ENCODE measurements around the gene DTX3L.
"Not testable (repeated sequence)": the region's sequence is repeated elsewhere in the genome, so short reads cannot be mapped to it uniquely, and the experiment has no call there.

DTX3L gene

GRCh38 chr3:122560680-122561079, 3.5 kb upstream of the DTX3L start:
- in situ Hi-C loops (cut with HindIII; ENCODE audit: low sequenced_read_pairs): no loop called here

DNA sequence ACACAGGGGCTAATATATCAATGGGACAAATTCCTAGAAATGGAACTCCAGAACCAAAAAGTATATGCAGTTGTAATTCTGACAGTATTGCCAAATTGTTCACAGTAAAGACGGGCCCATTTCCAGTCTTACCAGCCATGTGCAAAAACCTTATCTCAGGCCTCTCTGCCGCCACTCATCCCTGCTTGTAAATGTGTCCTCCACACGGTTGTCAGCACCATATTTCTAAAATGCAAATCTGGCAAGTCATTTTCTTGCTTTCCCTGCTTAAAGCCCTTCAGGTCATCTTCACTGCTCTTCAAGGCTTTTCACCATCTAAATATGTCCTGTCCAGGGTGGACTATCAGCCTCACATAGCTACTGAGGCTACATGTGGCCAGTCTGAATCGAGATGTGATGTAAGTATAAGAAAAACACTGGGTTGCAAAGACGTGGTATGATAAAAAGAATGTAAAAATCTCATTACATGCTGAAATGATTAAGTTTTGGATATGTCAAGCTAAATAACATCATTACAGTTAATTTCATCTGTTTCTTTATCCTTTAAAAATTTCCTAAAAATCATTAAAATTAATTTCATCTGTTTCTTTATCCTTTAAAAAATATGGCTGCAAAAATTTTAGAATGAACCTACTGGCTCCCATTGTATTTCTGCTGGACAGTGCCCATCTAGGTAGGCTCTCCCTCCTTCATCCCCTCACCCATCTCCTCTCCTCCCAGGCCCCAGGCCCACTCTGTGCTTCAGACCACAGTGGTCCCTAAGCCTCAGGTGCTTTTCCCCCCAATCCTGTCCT, 1.0 kb upstream of the DTX3L start:
- in situ Hi-C loops (cut with HindIII; ENCODE audit: low sequenced_read_pairs): no loop called here

DNA sequence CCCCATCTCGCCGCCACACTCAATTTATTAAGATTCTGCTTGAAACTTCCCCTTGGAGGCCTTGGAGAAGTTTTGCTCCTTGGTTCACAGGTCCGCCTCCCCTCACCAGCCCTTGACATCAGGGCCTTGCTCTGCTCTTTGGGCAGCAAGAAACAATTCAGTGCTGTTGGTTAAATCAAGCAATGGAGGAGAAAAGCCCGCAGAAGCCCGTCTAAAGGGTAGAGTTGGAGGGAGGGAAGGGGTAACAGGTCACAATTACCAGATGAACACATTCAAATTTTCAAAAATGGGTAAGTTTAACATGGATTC, 467 bp upstream of the DTX3L start:
- in situ Hi-C loops (cut with HindIII; ENCODE audit: low sequenced_read_pairs): no loop called here

DNA sequence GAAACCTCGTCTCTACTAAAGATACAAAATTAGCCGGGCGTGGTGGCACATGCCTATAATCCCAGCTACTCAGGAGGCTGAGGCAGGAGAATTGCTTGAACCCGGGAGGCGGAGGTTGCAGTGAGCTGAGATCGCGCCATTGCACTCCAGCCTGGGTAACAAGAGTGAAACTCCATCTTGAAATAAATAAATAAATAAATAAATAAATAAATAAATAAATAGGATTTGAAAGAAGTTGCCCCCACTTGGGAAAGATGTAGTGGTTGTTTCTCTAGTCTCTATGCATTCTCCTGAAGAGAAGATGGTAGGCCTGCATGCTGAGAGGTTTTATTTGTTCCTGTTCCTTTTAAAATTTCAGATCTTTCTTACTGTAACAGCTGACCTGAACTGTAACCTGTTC, 4.0 kb downstream of the DTX3L start:
- in situ Hi-C loops (cut with HindIII; ENCODE audit: low sequenced_read_pairs): not testable (repeated sequence)

- in situ Hi-C loops (cut with HindIII; ENCODE audit: low sequenced_read_pairs): no loop called here
These were observed 4.6 kb downstream of the DTX3L start for GRCh38 chr3:122568755-122569154.

- in situ Hi-C loops (cut with HindIII; ENCODE audit: low sequenced_read_pairs): no loop called here
These were observed 8.8 kb downstream of the DTX3L start for GRCh38 chr3:122572940-122573412.

DNA sequence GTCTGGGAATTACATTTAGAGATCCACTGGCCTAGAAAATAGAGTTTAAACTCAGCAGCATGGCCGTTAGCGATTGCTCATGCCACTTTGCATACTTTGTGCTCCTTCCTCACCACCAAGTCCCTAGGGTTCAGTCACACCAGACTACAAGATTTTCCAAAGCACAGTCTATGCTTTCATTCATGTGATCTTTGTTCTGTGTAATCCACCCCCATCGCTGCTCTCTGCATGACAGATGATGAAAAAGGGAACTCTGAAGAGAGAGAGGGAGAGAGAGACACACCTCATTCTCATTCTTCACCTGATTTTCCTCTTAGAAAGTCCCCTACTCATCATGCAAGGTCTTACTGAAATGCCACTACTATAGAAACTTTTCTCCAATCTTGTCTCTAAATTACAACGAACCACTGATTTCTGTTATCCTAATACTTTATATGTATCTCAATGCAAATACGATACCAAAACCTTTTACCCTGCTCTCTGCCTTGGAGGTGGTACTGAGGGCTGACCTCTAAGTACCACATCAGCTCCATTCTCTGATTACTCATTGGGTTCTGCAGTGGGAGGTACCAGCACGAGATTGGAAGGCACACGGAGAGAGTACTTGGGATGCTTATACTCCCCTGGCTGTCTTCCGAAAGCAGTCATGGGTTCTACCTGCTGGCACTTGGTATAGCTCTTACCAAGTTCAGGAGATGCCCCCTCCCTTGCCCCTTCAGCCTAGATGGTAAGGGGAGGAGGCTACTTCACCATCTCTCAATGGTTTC, 12.2 kb downstream of the DTX3L start:
- in situ Hi-C loops (cut with HindIII; ENCODE audit: low sequenced_read_pairs): no loop called here

DNA sequence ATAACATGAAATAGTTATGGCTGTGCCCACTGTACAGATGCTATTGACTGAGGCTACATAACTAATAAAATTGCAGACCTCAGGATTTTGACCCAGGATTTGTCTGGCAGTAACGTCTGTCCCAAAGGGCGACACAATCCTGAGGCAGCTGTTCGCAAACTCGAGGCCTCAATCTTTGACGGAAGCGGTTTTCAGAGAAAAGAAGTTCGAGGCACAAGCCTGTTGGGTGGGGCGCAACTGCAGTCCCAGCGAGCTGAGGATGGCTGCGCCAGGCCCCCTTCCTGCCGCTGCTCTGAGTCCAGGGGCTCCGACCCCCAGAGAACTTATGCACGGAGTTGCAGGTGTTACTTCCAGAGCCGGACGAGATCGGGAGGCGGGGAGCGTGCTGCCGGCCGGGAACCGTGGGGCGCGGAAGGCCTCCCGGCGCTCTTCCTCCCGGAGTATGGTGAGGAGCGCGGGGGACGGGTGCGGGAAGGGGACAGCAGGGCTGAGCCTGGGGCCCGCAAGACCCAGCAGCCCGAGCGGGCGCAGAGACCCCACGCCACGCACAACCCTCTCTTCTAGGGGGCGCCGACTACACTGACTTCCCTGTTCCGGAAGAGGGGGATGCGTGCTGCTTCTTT, 13.4 kb downstream of the DTX3L start, which contains the start of gene PARP15:
Gene PARP15 (plus strand): TSS at position 242 of the 623 bp plus-strand sequence. CDS start 18 bp downstream, at position 260.
- in situ Hi-C loops (cut with HindIII; ENCODE audit: low sequenced_read_pairs): no loop called here

GRCh38 chr3:122578069-122578740, 14.1 kb downstream of the DTX3L start:
- in situ Hi-C loops (cut with HindIII; ENCODE audit: low sequenced_read_pairs): no loop called here

DNA sequence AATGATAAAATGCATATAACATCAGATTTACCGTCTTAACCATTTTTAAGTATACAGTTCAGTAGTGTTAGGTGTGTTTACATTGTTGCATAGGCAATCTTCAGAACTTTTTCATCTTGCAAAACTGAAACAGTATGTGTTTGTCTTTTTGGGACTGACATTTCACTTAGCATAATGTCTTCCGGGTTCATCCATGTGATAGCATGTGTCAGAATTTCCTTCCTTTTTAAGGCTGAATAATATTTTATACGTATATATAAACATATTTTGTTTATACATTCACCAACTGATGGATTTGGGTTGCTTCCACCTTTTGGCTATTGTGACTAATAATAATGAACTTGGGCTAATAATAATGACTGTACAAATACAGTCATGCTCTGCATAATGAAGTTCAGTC, 16.3 kb downstream of the DTX3L start:
- in situ Hi-C loops (cut with HindIII; ENCODE audit: low sequenced_read_pairs): no loop called here

- in situ Hi-C loops (cut with HindIII; ENCODE audit: low sequenced_read_pairs): no loop called here
These were observed 17.5 kb downstream of the DTX3L start for GRCh38 chr3:122581622-122582021.

DNA sequence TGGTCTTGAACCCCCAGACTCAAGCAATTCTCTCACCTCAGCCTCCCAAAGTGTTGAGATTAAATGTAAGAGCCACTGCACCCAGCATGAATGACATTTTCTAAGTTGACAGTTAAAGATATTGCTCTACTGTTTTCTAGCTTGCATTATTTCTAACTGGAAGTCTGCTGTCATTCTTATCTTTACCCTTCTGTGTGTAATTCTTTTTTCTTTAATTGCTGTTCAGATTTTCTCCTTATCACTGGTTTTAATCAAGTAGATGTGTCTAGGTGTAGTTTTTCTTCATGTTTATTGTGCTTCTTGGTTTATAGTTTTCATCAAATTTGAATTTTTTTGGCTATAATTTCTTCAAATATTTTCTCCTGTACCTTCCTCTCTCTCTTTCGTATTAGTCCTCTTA, 18.3 kb downstream of the DTX3L start:
- in situ Hi-C loops (cut with HindIII; ENCODE audit: low sequenced_read_pairs): no loop called here

- in situ Hi-C loops (cut with HindIII; ENCODE audit: low sequenced_read_pairs): no loop called here
These were observed 22.0 kb downstream of the DTX3L start for GRCh38 chr3:122586098-122586497.

- in situ Hi-C loops (cut with HindIII; ENCODE audit: low sequenced_read_pairs): no loop called here
These were observed 22.8 kb downstream of the DTX3L start for GRCh38 chr3:122586773-122587485.

DNA sequence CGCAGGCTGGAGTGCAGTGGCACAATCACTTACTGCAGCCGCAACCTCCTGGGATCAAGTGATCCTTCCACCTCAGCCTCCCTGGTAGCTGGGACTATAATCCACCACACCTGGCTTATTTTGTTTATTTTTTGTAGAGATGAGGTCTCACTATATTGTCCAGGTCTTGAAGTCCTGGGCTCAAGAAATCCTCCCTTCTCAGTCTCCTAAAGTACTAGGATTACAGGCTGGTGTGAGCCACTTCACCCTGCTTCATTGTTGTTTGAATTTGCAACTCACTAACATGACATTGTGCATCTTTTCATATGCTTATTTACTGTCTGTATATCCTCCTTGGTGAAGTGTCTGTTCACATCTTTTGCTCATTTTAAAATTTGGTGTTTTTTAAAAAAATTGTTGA, 23.4 kb downstream of the DTX3L start:
- in situ Hi-C loops (cut with HindIII; ENCODE audit: low sequenced_read_pairs): no loop called here

- in situ Hi-C loops (cut with HindIII; ENCODE audit: low sequenced_read_pairs): no loop called here
These were observed 25.2 kb downstream of the DTX3L start for GRCh38 chr3:122589297-122589696.

DNA sequence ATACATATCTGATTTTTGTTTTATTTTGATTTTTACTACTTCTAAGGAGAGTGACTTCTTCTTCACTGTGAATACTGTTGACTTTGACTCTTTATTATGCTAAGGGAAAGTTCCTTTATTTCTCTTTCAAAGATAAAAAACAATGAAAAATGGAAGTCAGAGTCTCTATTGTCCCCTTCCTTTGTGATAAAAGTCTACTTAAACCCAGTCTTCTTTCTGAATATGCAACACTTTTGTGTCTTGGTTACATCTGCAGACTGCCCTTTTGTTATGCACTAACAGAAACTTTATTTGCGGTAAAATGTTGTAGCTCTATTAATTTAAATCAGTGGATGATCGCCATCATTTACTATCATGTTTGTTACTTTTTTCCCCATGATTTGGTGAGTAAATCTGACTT, 26.5 kb downstream of the DTX3L start:
- in situ Hi-C loops (cut with HindIII; ENCODE audit: low sequenced_read_pairs): no loop called here

DNA sequence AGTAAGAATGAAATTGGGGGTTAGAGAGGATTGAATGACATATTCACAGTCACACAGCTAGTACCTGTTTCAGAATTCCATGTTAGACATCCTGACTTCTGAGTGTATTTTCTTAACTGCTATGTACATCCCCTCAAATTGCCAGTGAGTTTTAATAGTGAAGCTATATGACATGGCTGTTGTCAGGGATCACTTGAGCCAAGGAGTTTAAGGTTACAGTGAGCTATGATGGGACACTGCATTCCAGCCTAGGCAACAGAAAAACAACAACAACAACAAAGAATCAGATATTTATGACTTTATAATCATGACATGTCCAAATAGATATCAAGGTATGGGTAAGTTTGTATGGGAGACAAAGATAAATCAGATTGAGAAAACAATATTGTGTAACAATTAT, 29.9 kb downstream of the DTX3L start:
- in situ Hi-C loops (cut with HindIII; ENCODE audit: low sequenced_read_pairs): no loop called here

GRCh38 chr3:122598151-122598550, 34.0 kb downstream of the DTX3L start:
- in situ Hi-C loops (cut with HindIII; ENCODE audit: low sequenced_read_pairs): no loop called here

GRCh38 chr3:122598556-122598955, 34.4 kb downstream of the DTX3L start:
- in situ Hi-C loops (cut with HindIII; ENCODE audit: low sequenced_read_pairs): no loop called here

Data from DLD1 (cell line).